HG03565 (cell line): ENCODE results near the gene SCRT2.

Source experiments
- ATAC-seq: cut with Tn5 transposase; IDR thresholded peaks from one replicate; pipeline ENCODE4 v1.9.1; 2021; ENCODE audit warnings: mild to moderate bottlenecking, moderate library complexity; ENCODE audit not compliant: unreplicated experiment

SCRT2 gene

GRCh38 chr20:673603-674001, 2.0 kb downstream of the SCRT2 start:
- no peak for ATAC-seq

- no peak for ATAC-seq
Measured at GRCh38 chr20:672963-673602, 2.5 kb downstream of the SCRT2 start.

- ATAC-seq: no peak
Measured at GRCh38 chr20:671252-672030, 4.2 kb downstream of the SCRT2 start.

- ATAC-seq: no peak
Measured at GRCh38 chr20:669573-669972, 6.0 kb downstream of the SCRT2 start.

- ATAC-seq: no peak
Measured at GRCh38 chr20:668638-669037, 7.0 kb downstream of the SCRT2 start.

GRCh38 chr20:668050-668449, 7.6 kb downstream of the SCRT2 start:
- ATAC-seq: no peak

- ATAC-seq: no peak
Measured at GRCh38 chr20:667351-668034, 8.1 kb downstream of the SCRT2 start.

GRCh38 chr20:666877-667276, 8.7 kb downstream of the SCRT2 start:
- ATAC-seq: no peak

GRCh38 chr20:665276-665675, 10.3 kb downstream of the SCRT2 start:
- no peak for ATAC-seq

- ATAC-seq: no peak
Measured at GRCh38 chr20:664576-664975, 11.0 kb downstream of the SCRT2 start.

- ATAC-seq: no peak
Measured at GRCh38 chr20:664151-664550, 11.5 kb downstream of the SCRT2 start.

- no peak for ATAC-seq
Measured at GRCh38 chr20:663315-664090, 12.1 kb downstream of the SCRT2 start.

GRCh38 chr20:662277-663192, 13.1 kb downstream of the SCRT2 start:
- ATAC-seq: no peak

- ATAC-seq: no peak
Measured at GRCh38 chr20:661474-662270, 13.9 kb downstream of the SCRT2 start.

- no peak for ATAC-seq
Measured at GRCh38 chr20:658731-659291, 16.8 kb downstream of the SCRT2 start.

GRCh38 chr20:658202-658601, 17.4 kb downstream of the SCRT2 start:
- no peak for ATAC-seq

GRCh38 chr20:655726-656624, 19.6 kb downstream of the SCRT2 start:
- no peak for ATAC-seq

- ATAC-seq: no peak
Measured at GRCh38 chr20:654417-654750, 21.2 kb downstream of the SCRT2 start.
